GM18951 (cell line): ENCODE results near the gene FUOM.

Source experiments
- POLR2A ChIP-seq: IDR thresholded peaks from 4 replicates; pipeline ENCODE4 v1.6.1; 2011; ENCODE audit warnings: mild to moderate bottlenecking; ENCODE audit not compliant: insufficient read length, insufficient read depth; ENCODE audit errors: extremely low read depth
- in situ Hi-C: fragments of 300-500 bp; cut with MboI; formaldehyde crosslinking; loops from one replicate; pipeline ENCODE4 v1.12.0; 2022; ENCODE audit warnings: low sequenced_read_pairs, mixed read lengths, inconsistent platforms; ENCODE audit not compliant: unreplicated experiment

FUOM gene, protein sequence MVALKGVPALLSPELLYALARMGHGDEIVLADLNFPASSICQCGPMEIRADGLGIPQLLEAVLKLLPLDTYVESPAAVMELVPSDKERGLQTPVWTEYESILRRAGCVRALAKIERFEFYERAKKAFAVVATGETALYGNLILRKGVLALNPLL

GRCh38 chr10:133357285-133358161 lies at the start of gene FUOM:
FUOM (minus strand) TSS chr10:133358019; CDS start chr10:133358007, 12 bp downstream.
- TF ChIP-seq POLR2A: peak; percentile 71
- in situ Hi-C loops: no loop called here

GRCh38 chr10:133405844-133406527 lies 48.2 kb upstream of the FUOM start:
- no peak for TF ChIP-seq POLR2A
- in situ Hi-C loops: no loop called here

- in situ Hi-C loops: no loop called here
- TF ChIP-seq POLR2A: no peak
These were observed 47.5 kb upstream of the FUOM start for GRCh38 chr10:133405272-133405671.

GRCh38 chr10:133403784-133404183 lies 46.0 kb upstream of the FUOM start:
- no peak for TF ChIP-seq POLR2A
- in situ Hi-C loops: no loop called here

DNA sequence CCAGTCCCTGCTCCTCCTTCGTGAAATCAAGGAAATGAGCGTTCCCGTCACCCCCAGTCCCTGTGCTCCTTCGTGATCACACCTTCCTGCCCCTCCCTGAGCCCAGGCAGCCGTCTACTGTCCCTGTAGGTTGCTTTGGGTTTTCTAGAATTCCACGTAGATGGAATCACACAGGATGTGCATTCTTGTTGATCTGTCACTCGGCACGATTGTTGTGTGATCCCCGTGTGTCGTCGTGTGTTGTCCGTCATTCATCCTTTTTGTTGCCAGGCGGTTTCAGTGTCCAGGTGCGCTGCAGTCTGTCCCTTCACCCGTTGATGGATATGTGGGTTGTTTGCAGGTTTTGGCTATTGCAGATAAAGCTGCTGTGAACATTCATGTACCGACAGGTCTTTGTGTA lies 45.5 kb upstream of the FUOM start:
- no peak for TF ChIP-seq POLR2A
- in situ Hi-C loops: no loop called here

DNA sequence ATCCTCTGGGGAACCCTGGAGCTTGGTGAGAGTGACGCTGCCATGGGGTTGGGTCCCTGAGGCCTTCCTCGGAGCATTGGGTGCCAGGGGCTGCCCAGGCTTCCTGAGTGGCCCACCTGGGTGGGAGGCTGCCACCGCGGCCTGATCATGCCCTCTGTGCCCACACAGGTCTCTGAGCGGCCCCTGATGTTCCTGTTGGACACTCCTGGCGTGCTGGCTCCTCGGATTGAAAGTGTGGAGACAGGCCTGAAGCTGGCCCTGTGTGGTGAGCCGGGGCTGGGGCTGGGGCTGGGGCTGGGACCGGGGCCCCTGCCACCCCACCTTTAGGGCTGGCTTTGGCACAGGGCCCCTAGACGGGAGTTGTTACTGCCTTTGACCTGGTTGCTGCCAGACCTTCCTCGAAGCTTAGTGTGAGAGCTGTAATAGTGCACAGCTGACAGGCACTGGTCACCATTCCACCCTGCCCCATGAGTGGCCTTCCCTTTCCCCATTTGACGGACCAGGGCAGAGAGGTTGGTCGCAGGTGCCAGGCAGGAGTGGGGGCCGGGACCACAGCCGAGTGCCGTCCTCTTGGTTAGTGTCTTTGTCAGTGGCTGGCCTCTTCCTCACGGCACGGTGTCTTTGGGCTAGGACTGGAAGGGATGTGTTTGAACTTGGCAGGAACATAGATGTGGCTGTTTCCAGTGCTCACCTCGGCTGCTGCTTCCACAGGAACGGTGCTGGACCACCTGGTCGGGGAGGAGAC lies 44.3 kb upstream of the FUOM start:
- TF ChIP-seq POLR2A: no peak
- in situ Hi-C loops: no loop called here

GRCh38 chr10:133401500-133401899 lies 43.7 kb upstream of the FUOM start:
- in situ Hi-C loops: no loop called here

GRCh38 chr10:133400624-133401424 lies 43.0 kb upstream of the FUOM start:
- in situ Hi-C loops: no loop called here
- TF ChIP-seq POLR2A: peak; percentile 26

More at GRCh38 chr10:133401500-133401899, 43.7 kb upstream of the FUOM start:
- TF ChIP-seq POLR2A: no peak

GRCh38 chr10:133399123-133399601 lies 41.3 kb upstream of the FUOM start:
- in situ Hi-C loops: no loop called here
- no peak for TF ChIP-seq POLR2A

GRCh38 chr10:133397938-133398337 lies 40.1 kb upstream of the FUOM start:
- TF ChIP-seq POLR2A: no peak

GRCh38 chr10:133396035-133396624 lies 38.3 kb upstream of the FUOM start:
- TF ChIP-seq POLR2A: no peak
- in situ Hi-C loops: no loop called here

More at GRCh38 chr10:133397938-133398337, 40.1 kb upstream of the FUOM start:
- in situ Hi-C loops: no loop called here

GRCh38 chr10:133394801-133395221 lies 37.0 kb upstream of the FUOM start:
- no peak for TF ChIP-seq POLR2A
- in situ Hi-C loops: no loop called here
